SK-N-SH treated with all-trans-retinoic acid at 6 μM for 48 hours (cell line): ENCODE data around the gene PTPRJ.

ENCODE experiments used
- ARNTL ChIP-seq: fragments of 450-650 bp; formaldehyde crosslinking; IDR thresholded peaks from 2 replicates; pipeline ENCODE4 v1.5.0; 2020; ENCODE audit warnings: low read depth, mild to moderate bottlenecking, moderate library complexity, borderline replicate concordance
- BACH2 ChIP-seq: fragments of 250-450 bp; sonication (Bioruptor Pico); IDR thresholded peaks from 2 replicates; pipeline ENCODE4 v1.9.0; 2021; ENCODE audit warnings: mild to moderate bottlenecking, borderline replicate concordance
- CREB5 ChIP-seq: fragments of 250-450 bp; sonication (Bioruptor Pico); IDR thresholded peaks from 2 replicates; pipeline ENCODE4 v1.5.1; 2020; ENCODE audit warnings: low read depth, mild to moderate bottlenecking, moderate library complexity
- CSDC2 ChIP-seq: fragments of 250-450 bp; sonication (Bioruptor Pico); IDR thresholded peaks from 2 replicates; pipeline ENCODE4 v1.5.0; 2020; ENCODE audit warnings: mild to moderate bottlenecking, moderate library complexity
- GLIS3 ChIP-seq: fragments of 250-450 bp; sonication (Bioruptor Pico); IDR thresholded peaks from 2 replicates; pipeline ENCODE4 v1.5.0; 2020; ENCODE audit warnings: mild to moderate bottlenecking, moderate library complexity
- OSR1 ChIP-seq: fragments of 250-450 bp; sonication (Bioruptor Pico); IDR thresholded peaks from 2 replicates; pipeline ENCODE4 v1.8.0; 2022; ENCODE audit warnings: moderate library complexity, mild to moderate bottlenecking, inconsistent platforms
- PATZ1 ChIP-seq: fragments of 250-450 bp; sonication (Bioruptor Pico); IDR thresholded peaks from 2 replicates; pipeline ENCODE4 v1.8.0; 2020; ENCODE audit warnings: mild to moderate bottlenecking, moderate library complexity, borderline replicate concordance
- POU6F1 ChIP-seq: fragments of 250-450 bp; sonication (Bioruptor Pico); IDR thresholded peaks from 2 replicates; pipeline ENCODE4 v1.8.0; 2021; ENCODE audit warnings: low read depth, mild to moderate bottlenecking, moderate library complexity, borderline replicate concordance
- PPARA ChIP-seq: fragments of 250-450 bp; sonication (Bioruptor Pico); IDR thresholded peaks from 2 replicates; pipeline ENCODE4 v1.5.0; 2020; ENCODE audit warnings: mild to moderate bottlenecking, borderline replicate concordance
- SNAI2 ChIP-seq: fragments of 250-450 bp; sonication (Bioruptor Pico); IDR thresholded peaks from 2 replicates; pipeline ENCODE4 v1.5.0; 2020; ENCODE audit warnings: mild to moderate bottlenecking, moderate library complexity
- TCF4 ChIP-seq: fragments of 250-450 bp; sonication (Bioruptor Pico); IDR thresholded peaks from 2 replicates; pipeline ENCODE4 v1.8.0; 2021; ENCODE audit warnings: mild to moderate bottlenecking, moderate library complexity, borderline replicate concordance
- ZFP30 ChIP-seq: fragments of 450-650 bp; formaldehyde crosslinking; IDR thresholded peaks from 2 replicates; pipeline ENCODE4 v1.5.0; 2022; ENCODE audit warnings: mild to moderate bottlenecking, moderate library complexity
- ZNF565 ChIP-seq: fragments of 450-650 bp; formaldehyde crosslinking; conservative IDR thresholded peaks from 2 replicates; pipeline ENCODE4 v1.5.0; 2020; ENCODE audit warnings: low read depth, mild to moderate bottlenecking, moderate library complexity

GRCh38 chr11:48098024-48098423 is 117.7 kb downstream of the PTPRJ start:
- TF ChIP-seq GLIS3 (CRISPR knock-in tag) (no peak), CSDC2 (CRISPR knock-in tag) (no peak), PATZ1 (no peak), PPARA (CRISPR knock-in tag) (no peak), BACH2 (CRISPR knock-in tag) (no peak), CREB5 (CRISPR knock-in tag) (no peak), ZNF565 (no peak), POU6F1 (no peak), ZFP30 (CRISPR knock-in tag) (no peak), ARNTL (no peak), SNAI2 (CRISPR knock-in tag) (no peak), OSR1 (CRISPR knock-in tag) (no peak), TCF4 (CRISPR knock-in tag) (no peak)
